ENCODE data around the gene MBP.

DNA sequence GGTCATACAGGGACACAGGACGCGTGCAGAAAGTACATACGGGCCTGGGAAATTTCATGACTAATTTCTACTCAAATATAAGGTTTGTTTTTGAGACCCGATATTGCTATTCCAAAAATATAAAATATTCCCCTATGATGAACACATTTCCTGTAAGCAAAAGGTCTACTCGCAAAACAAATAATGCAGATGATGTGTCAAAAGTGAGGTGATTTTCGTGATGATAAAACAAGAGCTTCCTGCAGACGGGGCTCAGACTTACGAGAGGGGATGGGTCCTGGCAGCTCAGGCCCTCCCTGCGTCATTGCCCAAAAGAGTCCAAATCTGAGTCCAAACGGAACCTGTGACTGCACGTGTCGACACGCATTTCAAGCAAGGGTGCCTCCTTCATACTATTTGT lies 62.7 kb downstream of the MBP start:
- TF ChIP-seq, protein P1, sequence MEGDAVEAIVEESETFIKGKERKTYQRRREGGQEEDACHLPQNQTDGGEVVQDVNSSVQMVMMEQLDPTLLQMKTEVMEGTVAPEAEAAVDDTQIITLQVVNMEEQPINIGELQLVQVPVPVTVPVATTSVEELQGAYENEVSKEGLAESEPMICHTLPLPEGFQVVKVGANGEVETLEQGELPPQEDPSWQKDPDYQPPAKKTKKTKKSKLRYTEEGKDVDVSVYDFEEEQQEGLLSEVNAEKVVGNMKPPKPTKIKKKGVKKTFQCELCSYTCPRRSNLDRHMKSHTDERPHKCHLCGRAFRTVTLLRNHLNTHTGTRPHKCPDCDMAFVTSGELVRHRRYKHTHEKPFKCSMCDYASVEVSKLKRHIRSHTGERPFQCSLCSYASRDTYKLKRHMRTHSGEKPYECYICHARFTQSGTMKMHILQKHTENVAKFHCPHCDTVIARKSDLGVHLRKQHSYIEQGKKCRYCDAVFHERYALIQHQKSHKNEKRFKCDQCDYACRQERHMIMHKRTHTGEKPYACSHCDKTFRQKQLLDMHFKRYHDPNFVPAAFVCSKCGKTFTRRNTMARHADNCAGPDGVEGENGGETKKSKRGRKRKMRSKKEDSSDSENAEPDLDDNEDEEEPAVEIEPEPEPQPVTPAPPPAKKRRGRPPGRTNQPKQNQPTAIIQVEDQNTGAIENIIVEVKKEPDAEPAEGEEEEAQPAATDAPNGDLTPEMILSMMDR (conservative IDR thresholded peaks at IDR 0.05; ENCODE audit: low read depth in 2 of 2) = no peak
- TF ChIP-seq EZH2 (IDR thresholded peaks at IDR 0.05; ENCODE audit: low read depth, unreplicated experiment) (no peak), POLR2AphosphoS5 (IDR thresholded peaks at IDR 0.05; ENCODE audit: low read depth) (no peak), EZH2phosphoT487 (IDR thresholded peaks at IDR 0.05; ENCODE audit: unreplicated experiment) (no peak), CREB1 (CRISPR knock-in tag; IDR thresholded peaks at IDR 0.05; ENCODE audit: low read depth) (no peak), ZNF114 (CRISPR knock-in tag; IDR thresholded peaks at IDR 0.05) (no peak)
- TF ChIP-seq, protein P2, sequence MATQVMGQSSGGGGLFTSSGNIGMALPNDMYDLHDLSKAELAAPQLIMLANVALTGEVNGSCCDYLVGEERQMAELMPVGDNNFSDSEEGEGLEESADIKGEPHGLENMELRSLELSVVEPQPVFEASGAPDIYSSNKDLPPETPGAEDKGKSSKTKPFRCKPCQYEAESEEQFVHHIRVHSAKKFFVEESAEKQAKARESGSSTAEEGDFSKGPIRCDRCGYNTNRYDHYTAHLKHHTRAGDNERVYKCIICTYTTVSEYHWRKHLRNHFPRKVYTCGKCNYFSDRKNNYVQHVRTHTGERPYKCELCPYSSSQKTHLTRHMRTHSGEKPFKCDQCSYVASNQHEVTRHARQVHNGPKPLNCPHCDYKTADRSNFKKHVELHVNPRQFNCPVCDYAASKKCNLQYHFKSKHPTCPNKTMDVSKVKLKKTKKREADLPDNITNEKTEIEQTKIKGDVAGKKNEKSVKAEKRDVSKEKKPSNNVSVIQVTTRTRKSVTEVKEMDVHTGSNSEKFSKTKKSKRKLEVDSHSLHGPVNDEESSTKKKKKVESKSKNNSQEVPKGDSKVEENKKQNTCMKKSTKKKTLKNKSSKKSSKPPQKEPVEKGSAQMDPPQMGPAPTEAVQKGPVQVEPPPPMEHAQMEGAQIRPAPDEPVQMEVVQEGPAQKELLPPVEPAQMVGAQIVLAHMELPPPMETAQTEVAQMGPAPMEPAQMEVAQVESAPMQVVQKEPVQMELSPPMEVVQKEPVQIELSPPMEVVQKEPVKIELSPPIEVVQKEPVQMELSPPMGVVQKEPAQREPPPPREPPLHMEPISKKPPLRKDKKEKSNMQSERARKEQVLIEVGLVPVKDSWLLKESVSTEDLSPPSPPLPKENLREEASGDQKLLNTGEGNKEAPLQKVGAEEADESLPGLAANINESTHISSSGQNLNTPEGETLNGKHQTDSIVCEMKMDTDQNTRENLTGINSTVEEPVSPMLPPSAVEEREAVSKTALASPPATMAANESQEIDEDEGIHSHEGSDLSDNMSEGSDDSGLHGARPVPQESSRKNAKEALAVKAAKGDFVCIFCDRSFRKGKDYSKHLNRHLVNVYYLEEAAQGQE (IDR thresholded peaks at IDR 0.05; ENCODE audit: unreplicated experiment) = no peak

Data from GM23338 (cell line).